H54 (cell line): ENCODE data around the gene CIRBP.

Experiments used
- DNase-seq: peaks from one replicate; pipeline ENCODE4 v3.0.0; 2011; ENCODE audit warnings: low spot score, mixed read lengths; ENCODE audit not compliant: insufficient read length
- FAIRE-seq: peaks from 3 replicates; lab custom pipeline; 2011; peaks lifted over from hg19 to GRCh38; lab: Jason Lieb, UNC
- POLR2A ChIP-seq: IDR thresholded peaks from 2 replicates; pipeline ENCODE4 v1.6.1; 2011; ENCODE audit warnings: low read depth, mild to moderate bottlenecking, low read length

The CIRBP gene

DNA sequence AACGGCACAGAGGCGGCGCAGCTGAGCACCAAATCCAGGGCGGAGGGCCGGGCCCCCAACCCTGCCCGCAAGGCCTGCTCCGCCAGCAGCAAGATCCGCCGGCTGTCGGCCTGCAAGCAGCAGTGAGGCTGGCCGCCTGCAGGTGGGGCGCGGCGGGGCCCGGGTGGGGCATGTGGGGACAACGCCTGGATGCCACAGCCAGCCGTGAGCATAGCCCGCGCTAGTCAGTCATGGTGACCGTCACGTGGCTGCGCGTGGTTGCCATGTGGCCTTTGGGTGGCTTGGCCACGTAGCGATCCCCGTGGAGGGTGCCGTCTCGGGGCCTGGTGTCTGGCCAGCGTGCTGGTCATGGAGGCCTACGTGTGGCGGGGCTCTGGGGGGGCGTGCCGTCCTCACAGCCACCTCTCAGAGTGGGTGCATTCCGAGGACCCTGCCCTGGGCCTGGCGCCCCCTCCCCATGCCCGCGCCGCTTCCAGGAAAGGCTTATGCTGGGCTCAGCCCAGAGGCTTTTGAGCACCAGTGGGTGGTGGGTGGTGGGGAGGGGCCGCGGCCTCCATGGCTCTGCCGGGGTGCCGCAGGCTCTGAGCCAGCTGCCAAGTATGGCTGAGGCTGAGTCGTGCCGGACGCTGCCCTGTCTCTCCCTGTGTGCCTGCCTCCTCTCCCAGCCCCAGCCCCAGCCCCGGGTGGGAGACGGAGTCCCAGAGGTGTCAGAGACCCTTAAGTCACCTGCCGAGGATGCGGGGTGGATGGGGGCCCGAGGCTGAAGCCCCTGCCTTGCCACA lies 42.4 kb upstream of the CIRBP start:
- no peak for TF ChIP-seq POLR2A
- no peak for DNase-seq

DNA sequence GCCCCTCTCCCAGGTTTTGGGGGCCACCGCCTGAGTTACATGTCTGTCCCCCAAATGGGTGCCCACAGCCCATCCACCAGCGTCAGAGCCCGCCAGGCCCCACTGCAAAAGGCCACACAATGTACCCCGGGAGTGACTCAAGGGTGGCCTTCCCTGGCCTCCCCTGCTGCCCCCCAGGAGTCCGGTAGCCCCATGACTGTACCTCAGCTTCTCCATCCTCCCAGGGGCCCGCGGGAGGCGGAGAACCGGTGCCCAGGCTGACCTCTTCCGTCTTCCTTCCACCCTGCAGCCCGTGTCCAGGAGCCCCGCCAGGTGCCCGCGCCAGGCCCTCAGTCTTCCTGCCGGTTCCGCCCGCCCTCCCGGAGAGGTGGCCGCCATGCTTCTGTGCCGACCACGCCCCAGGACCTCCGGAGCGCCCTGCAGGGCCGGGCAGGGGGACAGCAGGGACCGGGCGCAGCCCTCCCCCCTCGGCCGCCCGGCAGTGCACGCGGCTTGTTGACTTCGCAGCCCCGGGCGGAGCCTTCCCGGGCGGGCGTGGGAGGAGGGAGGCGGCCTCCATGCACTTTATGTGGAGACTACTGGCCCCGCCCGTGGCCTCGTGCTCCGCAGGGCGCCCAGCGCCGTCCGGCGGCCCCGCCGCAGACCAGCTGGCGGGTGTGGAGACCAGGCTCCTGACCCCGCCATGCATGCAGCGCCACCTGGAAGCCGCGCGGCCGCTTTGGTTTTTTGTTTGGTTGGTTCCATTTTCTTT lies 41.7 kb upstream of the CIRBP start:
- TF ChIP-seq POLR2A = no peak
- DNase-seq = no peak
- FAIRE-seq = no peak

More for the DNA sequence above, 42.4 kb upstream of the CIRBP start:
- FAIRE-seq = no peak

DNA sequence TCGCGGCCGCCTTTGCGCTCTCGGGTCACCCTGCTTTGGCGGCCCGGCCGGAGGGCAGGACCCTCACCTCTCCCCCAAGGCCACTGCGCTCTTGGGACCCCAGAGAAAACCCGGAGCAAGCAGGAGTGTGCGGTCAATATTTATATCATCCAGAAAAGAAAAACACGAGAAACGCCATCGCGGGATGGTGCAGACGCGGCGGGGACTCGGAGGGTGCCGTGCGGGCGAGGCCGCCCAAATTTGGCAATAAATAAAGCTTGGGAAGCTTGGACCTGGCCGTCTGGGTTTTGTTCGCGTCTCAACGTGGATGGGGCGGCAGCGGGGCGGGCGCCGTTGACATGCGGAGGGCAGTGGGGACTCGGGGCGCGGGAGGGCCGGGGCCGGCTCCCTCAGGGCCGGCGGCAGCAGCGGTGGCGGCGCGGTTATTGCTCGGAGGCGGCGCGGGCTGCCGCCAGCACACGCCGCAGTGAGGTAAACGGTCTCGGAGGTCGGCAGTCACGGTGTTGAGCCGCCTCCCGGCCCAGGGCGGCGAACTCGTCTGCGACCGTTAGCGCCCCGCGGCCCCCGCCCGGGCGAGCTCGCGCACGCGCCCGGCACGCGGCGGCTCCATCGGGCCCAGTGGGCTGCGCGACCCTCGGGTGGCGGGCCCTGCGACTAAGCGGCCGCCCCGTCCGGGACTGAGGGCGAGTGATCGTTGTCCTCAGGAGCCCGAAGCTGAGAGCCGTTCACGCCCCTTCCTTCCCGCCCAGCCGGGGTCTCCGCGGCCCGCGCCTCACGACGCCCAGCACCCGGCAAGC lies 40.8 kb upstream of the CIRBP start:
- FAIRE-seq = no peak
- no peak for TF ChIP-seq POLR2A
- DNase-seq = no peak

- no peak for DNase-seq
- TF ChIP-seq POLR2A = no peak
- FAIRE-seq = no peak
These were observed 39.8 kb upstream of the CIRBP start for GRCh38 chr19:1229056-1229923.

- DNase-seq (no peak), FAIRE-seq (no peak)
- TF ChIP-seq POLR2A = no peak
These were observed 39.0 kb upstream of the CIRBP start for GRCh38 chr19:1229924-1230782.

- DNase-seq = no peak
- no peak for FAIRE-seq
- no peak for TF ChIP-seq POLR2A
These were observed 38.2 kb upstream of the CIRBP start for GRCh38 chr19:1230783-1231489.

- no peak for TF ChIP-seq POLR2A
- peak; percentile 92 for FAIRE-seq
- peak; percentile 87 for DNase-seq
These were observed 37.1 kb upstream of the CIRBP start for GRCh38 chr19:1231729-1232637.

DNA sequence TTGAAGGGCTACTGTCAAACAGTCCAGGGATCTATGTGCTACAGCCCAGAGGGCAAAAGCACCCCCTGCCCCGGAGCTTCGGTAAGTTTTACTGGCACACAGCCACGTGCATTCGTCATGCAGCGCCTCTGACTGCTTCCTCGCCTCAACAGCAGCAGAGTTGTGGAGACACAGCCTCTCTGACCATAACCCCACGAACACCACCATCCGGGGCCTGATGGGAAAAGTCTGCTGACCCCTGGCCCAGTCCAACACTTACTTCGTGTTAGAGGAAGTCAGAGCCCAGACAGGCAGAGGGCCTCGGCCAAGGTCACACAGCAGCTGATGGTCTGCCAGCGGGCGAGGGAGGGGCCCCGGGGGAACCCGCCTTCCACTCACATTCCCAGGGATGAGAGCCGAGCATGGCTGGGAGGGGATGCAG lies 36.5 kb upstream of the CIRBP start:
- no peak for DNase-seq
- TF ChIP-seq POLR2A = no peak
- FAIRE-seq = peak; percentile 30

- DNase-seq = no peak
- no peak for TF ChIP-seq POLR2A
- FAIRE-seq = no peak
These were observed 35.9 kb upstream of the CIRBP start for GRCh38 chr19:1233115-1233667.

DNA sequence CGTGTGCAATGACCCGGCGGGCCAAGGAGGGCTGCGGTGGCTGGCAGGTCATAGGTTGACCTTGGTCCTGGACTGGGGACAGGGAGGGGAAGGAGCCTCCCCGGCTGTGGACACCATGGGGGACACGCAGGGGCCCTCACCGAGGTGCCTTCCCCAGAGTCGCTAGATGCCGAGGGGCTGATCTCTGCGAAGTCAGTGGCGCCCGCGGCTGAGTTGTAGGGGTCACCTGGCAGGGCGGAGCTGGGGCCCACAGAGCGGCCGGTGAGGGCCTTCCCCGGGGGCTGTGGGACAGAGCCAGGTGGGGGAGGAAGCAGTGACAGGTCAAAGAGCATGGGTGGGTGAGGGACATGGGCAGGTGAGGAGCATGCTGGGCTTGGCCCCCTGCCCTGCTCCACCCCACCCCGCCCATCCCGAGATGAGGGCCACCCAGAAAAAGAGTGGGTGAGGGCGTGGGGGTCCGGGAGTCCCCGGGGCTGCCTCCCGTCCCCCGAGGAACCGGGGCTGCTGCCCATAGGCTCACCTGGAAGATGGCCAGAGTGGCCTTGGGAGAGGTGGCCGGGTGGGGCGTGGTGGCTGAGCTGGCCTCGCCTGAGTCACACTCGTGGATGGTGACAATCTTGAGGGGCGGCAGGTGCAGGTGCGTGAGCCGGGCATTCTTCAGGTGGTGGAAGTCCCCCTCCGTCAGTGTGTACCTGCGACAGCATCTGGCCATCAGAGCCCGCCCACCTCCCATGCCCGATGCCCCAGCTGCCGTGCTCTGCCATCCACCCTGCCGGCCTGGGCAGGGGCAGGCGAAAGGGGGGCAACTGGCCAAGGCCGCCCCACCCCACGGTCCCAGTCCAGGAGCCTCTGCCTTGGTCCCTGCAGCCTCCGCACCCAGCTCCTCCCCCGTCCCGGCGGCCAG lies 34.8 kb upstream of the CIRBP start:
- FAIRE-seq (no peak), DNase-seq (no peak)
- TF ChIP-seq POLR2A = no peak
